HEK293 (cell line): ENCODE measurements around the gene MYBBP1A.

Experiments used
- CTCF ChIA-PET: fragments of 350-600 bp; formaldehyde crosslinking; extraction: SDS; loops from one replicate; lab custom pipeline; 2021; ENCODE audit warnings: antibody characterized with exemption; lab: Yijun Ruan, JAX
- POLR2A ChIA-PET: fragments of 300-600 bp; formaldehyde crosslinking; extraction: SDS; loops from one replicate; lab custom pipeline; 2020; ENCODE audit warnings: antibody characterized with exemption, inconsistent platforms; lab: Yijun Ruan, JAX
- H3K27ac ChIP-seq: fragments of 200-500 bp; sonication (Bioruptor generic); 2 replicates; pipeline ENCODE4 v1.5.1; 2014; ENCODE audit warnings: low read depth, low read length, control low read depth, inconsistent platforms; ENCODE audit errors: extremely low read depth
- H3K36me3 ChIP-seq, 2 experiments: fragments of 200-500 bp in 1 of 2; sonication (Bioruptor generic) in 1 of 2; 1 replicate in 1 of 2; 2 replicates in 1 of 2; pipeline ENCODE4 v1.5.1; 2014 to 2017; ENCODE audit warnings: inconsistent platforms in 2 of 2, low read length in 2 of 2; ENCODE audit not compliant: control insufficient read depth in 2 of 2, insufficient read depth in 1 of 2
- H3K4me1 ChIP-seq: fragments of 200-500 bp; sonication (Bioruptor generic); 2 replicates; pipeline ENCODE4 v1.5.1; 2014; ENCODE audit warnings: mild to moderate bottlenecking, low read length, inconsistent platforms; ENCODE audit not compliant: control insufficient read depth, insufficient read depth
- H3K4me3 ChIP-seq: 2 replicates; pipeline ENCODE4 v1.5.1; 2011; ENCODE audit warnings: low read depth, mild to moderate bottlenecking, control low read depth, low read length, moderate library complexity
- H3K9me3 ChIP-seq: fragments of 200-500 bp; sonication (Bioruptor generic); 2 replicates; pipeline ENCODE4 v1.5.1; 2014; ENCODE audit warnings: low read depth, low read length, inconsistent platforms; ENCODE audit not compliant: control insufficient read depth, insufficient read depth
- GFI1B ChIP-seq: fragments of 450-650 bp; formaldehyde crosslinking; IDR thresholded peaks from 2 replicates; pipeline ENCODE4 v1.5.1; 2016; ENCODE audit warnings: missing biosample characterization, missing genetic modification characterization
- HOXC10 ChIP-seq: sonication (generic); formaldehyde crosslinking; IDR thresholded peaks from 2 replicates; pipeline ENCODE4 v1.8.1; 2023; ENCODE audit warnings: mild to moderate bottlenecking, missing genetic modification reagents
- IKZF3 ChIP-seq: fragments of 450-650 bp; IDR thresholded peaks from 2 replicates; pipeline ENCODE4 v1.5.0; 2018; ENCODE audit warnings: missing biosample characterization, mild to moderate bottlenecking, missing genetic modification characterization, moderate library complexity
- MEIS1 ChIP-seq: sonication (generic); formaldehyde crosslinking; IDR thresholded peaks from 2 replicates; pipeline ENCODE4 v1.8.1; 2022; ENCODE audit warnings: missing genetic modification reagents, mild to moderate bottlenecking, borderline replicate concordance
- OVOL3 ChIP-seq: fragments of 450-650 bp; formaldehyde crosslinking; IDR thresholded peaks from 2 replicates; pipeline ENCODE4 v1.5.1; 2016; ENCODE audit warnings: missing biosample characterization, missing genetic modification characterization
- PATZ1 ChIP-seq: fragments of 450-650 bp; formaldehyde crosslinking; IDR thresholded peaks from 2 replicates; pipeline ENCODE4 v1.5.1; 2016; ENCODE audit warnings: missing biosample characterization, missing genetic modification characterization
- RBAK ChIP-seq: fragments of 450-650 bp; formaldehyde crosslinking; IDR thresholded peaks from 2 replicates; pipeline ENCODE4 v1.5.1; 2016; ENCODE audit warnings: missing biosample characterization, missing genetic modification characterization
- SCRT2 ChIP-seq: fragments of 450-650 bp; formaldehyde crosslinking; IDR thresholded peaks from 2 replicates; pipeline ENCODE4 v1.5.1; 2016; ENCODE audit warnings: missing biosample characterization, missing genetic modification characterization
- SP7 ChIP-seq: fragments of 450-650 bp; formaldehyde crosslinking; IDR thresholded peaks from 2 replicates; pipeline ENCODE4 v1.5.1; 2016; ENCODE audit warnings: missing biosample characterization, missing genetic modification characterization
- ZBTB1 ChIP-seq: fragments of 450-650 bp; formaldehyde crosslinking; IDR thresholded peaks from 2 replicates; pipeline ENCODE4 v1.5.1; 2016; ENCODE audit warnings: missing biosample characterization, missing genetic modification characterization
- ZBTB44 ChIP-seq: fragments of 450-650 bp; IDR thresholded peaks from 2 replicates; pipeline ENCODE4 v1.5.1; 2018; ENCODE audit warnings: missing biosample characterization, mild to moderate bottlenecking, missing genetic modification characterization
- ZEB2 ChIP-seq: fragments of 450-650 bp; formaldehyde crosslinking; IDR thresholded peaks from 2 replicates; pipeline ENCODE4 v1.5.1; 2016; ENCODE audit warnings: missing biosample characterization, missing genetic modification characterization
- ZFP37 ChIP-seq: fragments of 450-650 bp; formaldehyde crosslinking; IDR thresholded peaks from 2 replicates; pipeline ENCODE4 v1.5.1; 2016; ENCODE audit warnings: missing biosample characterization, missing genetic modification characterization
- ZNF157 ChIP-seq: fragments of 450-650 bp; formaldehyde crosslinking; IDR thresholded peaks from 2 replicates; pipeline ENCODE4 v1.5.1; 2016; ENCODE audit warnings: missing biosample characterization, missing genetic modification characterization
- ZNF16 ChIP-seq: fragments of 450-650 bp; formaldehyde crosslinking; IDR thresholded peaks from 2 replicates; pipeline ENCODE4 v1.5.1; 2016; ENCODE audit warnings: low read depth, missing biosample characterization, missing genetic modification characterization
- ZNF175 ChIP-seq: fragments of 450-650 bp; formaldehyde crosslinking; IDR thresholded peaks from 2 replicates; pipeline ENCODE4 v1.5.1; 2016; ENCODE audit warnings: missing biosample characterization, missing genetic modification characterization
- ZNF280C ChIP-seq: fragments of 450-650 bp; formaldehyde crosslinking; IDR thresholded peaks from 2 replicates; pipeline ENCODE4 v1.5.1; 2016; ENCODE audit warnings: missing biosample characterization, missing genetic modification characterization
- ZNF335 ChIP-seq: fragments of 450-650 bp; formaldehyde crosslinking; conservative IDR thresholded peaks from 2 replicates; pipeline ENCODE4 v1.5.1; 2016; ENCODE audit warnings: missing biosample characterization, missing genetic modification characterization
- ZNF366 ChIP-seq: fragments of 450-650 bp; formaldehyde crosslinking; conservative IDR thresholded peaks from 2 replicates; pipeline ENCODE4 v1.5.1; 2016; ENCODE audit warnings: missing biosample characterization, missing genetic modification characterization
- ZNF394 ChIP-seq: fragments of 450-650 bp; formaldehyde crosslinking; IDR thresholded peaks from 2 replicates; pipeline ENCODE4 v1.5.1; 2016; ENCODE audit warnings: missing biosample characterization, missing genetic modification characterization, mild to moderate bottlenecking, moderate library complexity, borderline replicate concordance
- ZNF449 ChIP-seq: fragments of 450-650 bp; formaldehyde crosslinking; IDR thresholded peaks from 2 replicates; pipeline ENCODE4 v1.5.1; 2017; ENCODE audit warnings: missing biosample characterization, mild to moderate bottlenecking, missing genetic modification characterization, moderate library complexity
- ZNF510 ChIP-seq: fragments of 450-650 bp; formaldehyde crosslinking; IDR thresholded peaks from 2 replicates; pipeline ENCODE4 v1.5.1; 2018; ENCODE audit warnings: mild to moderate bottlenecking, missing genetic modification characterization, missing biosample characterization; ENCODE audit not compliant: insufficient replicate concordance
- ZNF514 ChIP-seq: fragments of 450-650 bp; formaldehyde crosslinking; IDR thresholded peaks from 2 replicates; pipeline ENCODE4 v1.5.1; 2016; ENCODE audit warnings: missing biosample characterization, missing genetic modification characterization
- ZNF530 ChIP-seq: fragments of 450-650 bp; formaldehyde crosslinking; IDR thresholded peaks from 2 replicates; pipeline ENCODE4 v1.5.1; 2016; ENCODE audit warnings: low read depth, missing biosample characterization, missing genetic modification characterization
- ZNF560 ChIP-seq: fragments of 450-650 bp; formaldehyde crosslinking; IDR thresholded peaks from 2 replicates; pipeline ENCODE4 v1.5.1; 2017; ENCODE audit warnings: missing biosample characterization, missing genetic modification characterization, borderline replicate concordance
- ZNF561 ChIP-seq: fragments of 450-650 bp; IDR thresholded peaks from 2 replicates; pipeline ENCODE4 v1.5.1; 2018; ENCODE audit warnings: missing biosample characterization, missing genetic modification characterization, borderline replicate concordance
- ZNF621 ChIP-seq: fragments of 450-650 bp; formaldehyde crosslinking; IDR thresholded peaks from 2 replicates; pipeline ENCODE4 v1.5.1; 2017; ENCODE audit warnings: missing biosample characterization, missing genetic modification characterization
- ZNF626 ChIP-seq: fragments of 450-650 bp; sonication (Bioruptor Pico); formaldehyde crosslinking; IDR thresholded peaks from 2 replicates; pipeline ENCODE4 v1.5.1; 2018; ENCODE audit warnings: missing biosample characterization, missing genetic modification characterization, inconsistent platforms
- ZNF654 ChIP-seq: fragments of 450-650 bp; formaldehyde crosslinking; IDR thresholded peaks from 2 replicates; pipeline ENCODE4 v1.5.1; 2016; ENCODE audit warnings: low read depth, missing biosample characterization, missing genetic modification characterization

Gene MYBBP1A

DNA sequence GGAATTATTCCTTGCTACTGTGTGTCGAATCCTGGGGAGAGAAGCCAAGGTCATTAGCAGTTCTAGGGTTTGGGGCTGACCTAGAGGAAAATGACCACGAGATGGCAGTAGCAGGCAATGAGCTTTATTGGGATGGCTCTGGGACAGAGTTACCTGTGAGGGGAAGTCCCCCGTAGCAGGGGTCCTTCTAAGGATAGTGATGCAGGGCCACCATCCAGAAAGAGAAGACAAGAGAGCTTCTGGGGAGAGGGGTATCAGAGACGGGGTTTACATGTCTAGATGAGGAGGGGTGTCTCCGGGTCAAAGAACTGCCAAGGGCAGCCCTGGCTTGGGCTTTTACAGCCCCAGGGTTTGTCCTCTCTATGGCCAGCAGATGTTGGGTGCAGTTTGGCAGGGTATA lies 11.6 kb upstream of the MYBBP1A start (continued):
- TF ChIP-seq ZNF280C (no peak), ZNF654 (peak; percentile 94), MEIS1 (CRISPR knock-in tag) (no peak), SP7 (tag by site-specific recombination) (0 out of 2 replicates have a peak, but pooled peaks have one; percentile 39), ZEB2 (tag by site-specific recombination) (peak; percentile 64), ZNF394 (tag by site-specific recombination) (0 out of 2 replicates have a peak, but pooled peaks have one; percentile 20), ZBTB1 (tag by site-specific recombination) (no peak), ZNF530 (tag by site-specific recombination) (no peak)

GRCh38 chr17:4565209-4566141 lies 10.3 kb upstream of the MYBBP1A start:
- peak overlapping the region; percentile 5; the same call in 1 of the 2 replicates for H3K27ac ChIP-seq
- POLR2A ChIA-PET: interaction anchor here (0.6 to 1.9 kb wide), 3 partner anchors 10 to 381 kb away, joined by 5 to 12 read pairs (median 5); partner anchors contain the start of gene MYBBP1A
- H3K4me1 ChIP-seq: no peaks in the 10 kb centered on the region
- no peaks in the 10 kb centered on the region for H3K36me3 ChIP-seq
- H3K9me3 ChIP-seq: no peaks in the 10 kb centered on the region
- CTCF ChIA-PET: interaction anchor here (0.6 to 8.7 kb wide), 50 partner anchors 8 to 1648 kb away, joined by 3 to 289 read pairs (median 4); partner anchors contain the start of genes MYBBP1A, PELP1 and SMTNL2
- H3K4me3 ChIP-seq: no peak overlapping the region
- TF ChIP-seq ZNF175 (tag by site-specific recombination): no peak
- no peak for TF ChIP-seq ZNF621
- no peak for TF ChIP-seq ZFP37 (tag by site-specific recombination)
- peak; percentile 78 for TF ChIP-seq ZNF16 (tag by site-specific recombination)
- TF ChIP-seq ZNF514 (tag by site-specific recombination): no peak
- peak; percentile 46 for TF ChIP-seq SCRT2
- TF ChIP-seq GFI1B: no peak
- TF ChIP-seq ZNF654: peak; percentile 56
- TF ChIP-seq ZNF157: peak; percentile 100
- TF ChIP-seq OVOL3 (tag by site-specific recombination): no peak
- TF ChIP-seq IKZF3: peak; percentile 85
- TF ChIP-seq ZNF449 (tag by site-specific recombination): no peak; the same call in 1 of the 2 replicates
- peak; percentile 90 for TF ChIP-seq ZNF335 (tag by site-specific recombination)
- no peak for TF ChIP-seq ZNF626
- TF ChIP-seq ZNF366: peak; percentile 69
- no peak for TF ChIP-seq HOXC10
- TF ChIP-seq ZBTB44 (tag by site-specific recombination): peak; percentile 22; the same call in 1 of the 2 replicates
- no peak for TF ChIP-seq ZNF510 (tag by site-specific recombination)
- TF ChIP-seq RBAK: no peak
- no peak for TF ChIP-seq PATZ1
- TF ChIP-seq ZNF561 (tag by site-specific recombination): peak; percentile 47; the same call in 1 of the 2 replicates
- TF ChIP-seq ZNF560 (tag by site-specific recombination): no peak
